ENCODE results near the gene MCM5. TPM values are rescaled to one million over a fixed set of nuclear protein-coding genes. Genes with fewer than 3 reads are reported as not detected.

The MCM5 gene
- total RNA-seq, 2 donors from 2014 or later: 42.2 to 51.8 TPM

DNA sequence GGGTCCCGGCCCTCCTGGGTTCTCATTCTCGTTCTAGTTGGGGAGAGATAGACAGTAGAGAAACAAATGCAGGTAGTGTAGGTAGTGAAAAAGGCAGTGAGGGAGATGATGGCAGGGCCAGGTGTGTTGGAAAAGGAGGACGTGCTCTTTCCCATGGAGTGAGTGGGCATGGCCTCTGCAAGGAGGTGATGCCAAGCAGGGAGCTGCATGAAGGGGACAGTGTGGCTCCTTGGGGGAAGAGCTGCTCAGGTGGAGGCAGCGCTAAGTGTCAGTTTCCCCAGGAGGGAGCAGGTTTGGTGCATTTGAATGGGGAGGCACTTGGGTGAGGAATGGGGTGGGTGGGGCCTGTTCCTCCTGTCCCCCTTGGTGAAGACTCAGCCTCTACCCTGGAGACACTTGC lies 22.2 kb downstream of the MCM5 start:
- Histone ChIP-seq H3K4me1 (replicated peaks) (no peaks in the 10 kb centered on the region), H3K4me3 (no peak overlapping the region), H3K27me3 (replicated peaks; ENCODE audit: insufficient read depth) (no peaks in the 10 kb centered on the region), H3K36me3 (peaks cover 0 to 5% of the 10 kb centered on the region in 2 donors), H3K27ac (no peak overlapping the region), H3K9me3 (no peaks in the 10 kb centered on the region)
- intact Hi-C loops (cut with DNase I): no loop called here
- TF ChIP-seq, protein P1, sequence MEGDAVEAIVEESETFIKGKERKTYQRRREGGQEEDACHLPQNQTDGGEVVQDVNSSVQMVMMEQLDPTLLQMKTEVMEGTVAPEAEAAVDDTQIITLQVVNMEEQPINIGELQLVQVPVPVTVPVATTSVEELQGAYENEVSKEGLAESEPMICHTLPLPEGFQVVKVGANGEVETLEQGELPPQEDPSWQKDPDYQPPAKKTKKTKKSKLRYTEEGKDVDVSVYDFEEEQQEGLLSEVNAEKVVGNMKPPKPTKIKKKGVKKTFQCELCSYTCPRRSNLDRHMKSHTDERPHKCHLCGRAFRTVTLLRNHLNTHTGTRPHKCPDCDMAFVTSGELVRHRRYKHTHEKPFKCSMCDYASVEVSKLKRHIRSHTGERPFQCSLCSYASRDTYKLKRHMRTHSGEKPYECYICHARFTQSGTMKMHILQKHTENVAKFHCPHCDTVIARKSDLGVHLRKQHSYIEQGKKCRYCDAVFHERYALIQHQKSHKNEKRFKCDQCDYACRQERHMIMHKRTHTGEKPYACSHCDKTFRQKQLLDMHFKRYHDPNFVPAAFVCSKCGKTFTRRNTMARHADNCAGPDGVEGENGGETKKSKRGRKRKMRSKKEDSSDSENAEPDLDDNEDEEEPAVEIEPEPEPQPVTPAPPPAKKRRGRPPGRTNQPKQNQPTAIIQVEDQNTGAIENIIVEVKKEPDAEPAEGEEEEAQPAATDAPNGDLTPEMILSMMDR (IDR thresholded peaks at IDR 0.05): no peak
- WGBS: 92% methylated on average over 4 of the region's 4 CpGs
- DNase-seq (ENCODE audit: low spot score): no peak

DNA sequence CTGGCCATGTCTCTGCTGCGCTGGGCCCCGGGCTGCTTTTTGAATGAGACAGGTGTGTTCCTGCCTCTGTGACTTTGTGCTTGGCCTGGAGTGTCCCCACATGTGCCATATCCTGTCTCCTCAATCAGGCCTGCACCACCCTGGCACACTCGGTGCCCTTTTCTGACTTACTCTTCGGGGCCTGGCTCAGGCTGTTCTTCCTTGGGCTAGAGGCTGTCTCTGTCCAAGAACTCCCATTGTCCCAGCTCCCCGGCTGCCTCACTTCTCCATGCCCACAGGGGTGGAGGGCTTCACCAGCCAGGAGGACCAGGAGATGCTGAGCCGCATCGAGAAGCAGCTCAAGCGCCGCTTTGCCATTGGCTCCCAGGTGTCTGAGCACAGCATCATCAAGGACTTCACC lies 23.0 kb downstream of the MCM5 start:
- 95% methylated on average over 9 of the region's 9 CpGs for WGBS
- no peak overlapping the region for H3K27ac ChIP-seq
- H3K36me3 ChIP-seq: peaks cover 0 to 5% of the 10 kb centered on the region in 2 donors
- no peaks in the 10 kb centered on the region for H3K9me3 ChIP-seq
- intact Hi-C loops (cut with DNase I): no loop called here
- H3K4me3 ChIP-seq: no peak overlapping the region
- H3K4me1 ChIP-seq (replicated peaks): no peaks in the 10 kb centered on the region
- H3K27me3 ChIP-seq (replicated peaks; ENCODE audit: insufficient read depth): no peaks in the 10 kb centered on the region
- DNase-seq (ENCODE audit: low spot score): no peak
- TF ChIP-seq, protein P1 (IDR thresholded peaks at IDR 0.05): no peak
- no peak for TF ChIP-seq POLR2AphosphoS5 (IDR thresholded peaks at IDR 0.05)
- TF ChIP-seq POLR2A (IDR thresholded peaks at IDR 0.05): no peak

DNA sequence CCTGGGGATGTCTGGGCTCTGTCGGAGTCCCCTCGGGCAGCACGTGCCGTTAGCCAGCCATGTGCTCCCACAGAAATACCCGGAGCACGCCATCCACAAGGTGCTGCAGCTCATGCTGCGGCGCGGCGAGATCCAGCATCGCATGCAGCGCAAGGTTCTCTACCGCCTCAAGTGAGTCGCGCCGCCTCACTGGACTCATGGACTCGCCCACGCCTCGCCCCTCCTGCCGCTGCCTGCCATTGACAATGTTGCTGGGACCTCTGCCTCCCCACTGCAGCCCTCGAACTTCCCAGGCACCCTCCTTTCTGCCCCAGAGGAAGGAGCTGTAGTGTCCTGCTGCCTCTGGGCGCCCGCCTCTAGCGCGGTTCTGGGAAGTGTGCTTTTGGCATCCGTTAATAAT lies 24.1 kb downstream of the MCM5 start:
- no peak for TF ChIP-seq POLR2AphosphoS5 (IDR thresholded peaks at IDR 0.05)
- TF ChIP-seq, protein P1 (IDR thresholded peaks at IDR 0.05): no peak
- TF ChIP-seq POLR2A (IDR thresholded peaks at IDR 0.05): no peak
- peaks cover 0 to 5% of the 10 kb centered on the region in 2 donors for H3K36me3 ChIP-seq
- WGBS: 94% methylated on average over 26 of the region's 26 CpGs

DNA sequence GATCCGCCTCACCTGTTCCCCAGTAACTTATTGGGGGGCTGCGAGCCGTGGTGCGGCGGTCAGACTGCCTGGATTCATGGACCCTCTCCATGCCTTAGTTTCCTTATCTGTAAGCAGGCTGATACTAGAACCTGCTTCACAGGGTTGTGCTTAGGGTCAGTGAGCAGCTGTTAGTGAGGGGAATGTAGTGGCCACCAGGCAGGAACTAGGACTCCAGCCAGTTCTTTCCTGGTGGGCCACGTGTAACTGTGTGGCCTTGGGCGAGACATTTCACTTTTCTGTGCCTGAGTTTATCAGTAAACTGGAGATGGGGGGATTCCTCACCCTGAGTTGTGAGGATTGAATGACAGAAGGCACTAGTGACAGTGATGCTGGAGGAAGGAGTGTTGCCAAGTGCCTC lies 24.8 kb downstream of the MCM5 start:
- H3K4me1 ChIP-seq (replicated peaks): no peaks in the 10 kb centered on the region
- 83% methylated on average over 7 of the region's 7 CpGs for WGBS
- no peaks in the 10 kb centered on the region for H3K9me3 ChIP-seq
- TF ChIP-seq POLR2AphosphoS5 (IDR thresholded peaks at IDR 0.05) (no peak), POLR2A (IDR thresholded peaks at IDR 0.05) (no peak)
- TF ChIP-seq, protein P1 (IDR thresholded peaks at IDR 0.05): no peak
- peaks cover 0 to 5% of the 10 kb centered on the region in 2 donors for H3K36me3 ChIP-seq
- no peak for DNase-seq (ENCODE audit: low spot score)
- intact Hi-C loops (cut with DNase I): no loop called here
- no peak overlapping the region for H3K4me3 ChIP-seq
- no peaks in the 10 kb centered on the region for H3K27me3 ChIP-seq (replicated peaks; ENCODE audit: insufficient read depth)
- H3K27ac ChIP-seq: no peak overlapping the region

More for the DNA sequence above, 24.1 kb downstream of the MCM5 start:
- Histone ChIP-seq H3K9me3 (no peaks in the 10 kb centered on the region), H3K4me1 (replicated peaks) (no peaks in the 10 kb centered on the region), H3K27me3 (replicated peaks; ENCODE audit: insufficient read depth) (no peaks in the 10 kb centered on the region), H3K27ac (no peak overlapping the region), H3K4me3 (no peak overlapping the region)
- DNase-seq (ENCODE audit: low spot score): no peak
- intact Hi-C loops (cut with DNase I): no loop called here

DNA sequence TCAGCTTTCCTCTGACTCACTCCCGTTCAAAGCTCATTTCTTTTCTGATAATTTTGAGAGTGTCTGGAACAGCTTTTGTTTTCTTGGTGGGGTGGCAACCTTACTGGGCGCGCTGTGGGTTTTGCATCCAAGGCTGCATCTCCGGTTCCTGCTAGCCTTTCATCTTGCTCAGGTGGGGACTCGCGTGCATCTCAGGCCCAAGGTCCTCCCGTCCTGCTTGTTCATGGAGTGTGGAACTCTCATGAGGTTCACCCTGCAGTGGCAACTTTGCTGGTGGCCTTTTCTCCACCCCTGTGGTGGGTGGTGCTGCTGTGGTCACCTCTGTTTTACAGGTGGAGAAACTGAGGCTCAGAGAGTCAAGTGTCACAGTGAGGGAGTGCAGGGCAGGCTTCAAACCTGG lies 25.6 kb downstream of the MCM5 start:
- WGBS: 89% methylated on average over 7 of the region's 7 CpGs
- H3K9me3 ChIP-seq: no peaks in the 10 kb centered on the region
- no peaks in the 10 kb centered on the region for H3K27me3 ChIP-seq (replicated peaks; ENCODE audit: insufficient read depth)
- intact Hi-C loops (cut with DNase I): no loop called here
- H3K4me3 ChIP-seq: no peak overlapping the region
- H3K4me1 ChIP-seq (replicated peaks): no peaks in the 10 kb centered on the region
- no peak overlapping the region for H3K27ac ChIP-seq
- H3K36me3 ChIP-seq: peaks cover 0 to 3% of the 10 kb centered on the region in 2 donors
- no peak for DNase-seq (ENCODE audit: low spot score)
- TF ChIP-seq, protein P1 (IDR thresholded peaks at IDR 0.05): no peak
- TF ChIP-seq POLR2AphosphoS5 (IDR thresholded peaks at IDR 0.05) (no peak), POLR2A (IDR thresholded peaks at IDR 0.05) (no peak)
